ENCODE results near the gene HCST.
"Not testable (repeated sequence)": the region's sequence is repeated elsewhere in the genome, so short reads cannot be mapped to it uniquely, and the experiment has no call there.

HCST gene

DNA sequence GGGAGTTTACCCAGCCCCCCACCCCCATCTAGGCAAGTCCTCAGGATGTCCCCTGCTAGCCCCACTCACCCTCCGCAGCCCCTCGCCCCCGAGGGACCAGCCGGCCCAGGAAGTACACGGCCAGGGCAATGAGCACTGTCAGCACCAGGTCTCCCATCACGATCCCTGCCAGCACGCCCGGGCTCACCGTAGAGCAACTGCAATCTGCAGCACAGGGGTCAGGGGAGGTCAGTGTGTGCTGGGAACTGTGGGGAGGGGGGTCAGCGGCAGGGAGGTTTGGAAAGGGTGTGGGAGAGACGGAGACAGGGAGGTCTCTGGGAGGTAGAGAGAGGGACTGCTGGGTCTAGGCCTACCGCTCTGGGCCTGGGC is 5.0 kb downstream of the HCST start:
- no peak for DNase-seq

DNA sequence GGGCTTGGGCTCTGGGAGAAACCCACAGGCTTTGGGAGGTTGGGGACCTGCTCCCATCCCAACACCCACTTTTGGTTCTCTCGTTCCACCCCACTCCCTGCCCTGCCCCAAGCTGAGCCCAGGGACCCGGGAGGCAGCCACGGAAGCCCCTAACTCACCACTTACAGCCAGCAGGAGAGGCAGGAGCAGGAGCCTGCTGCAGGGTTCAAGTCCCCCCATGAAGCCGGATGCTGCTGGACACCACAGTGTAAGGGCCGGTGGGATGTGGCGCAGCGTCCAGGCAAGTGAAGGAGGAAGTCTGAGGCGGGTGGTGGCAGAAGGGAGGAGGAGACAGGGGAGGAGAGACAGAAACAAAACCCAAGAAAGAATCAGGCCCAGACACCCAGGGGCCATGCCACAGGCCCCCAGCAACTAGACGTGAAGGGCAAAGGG is 5.7 kb downstream of the HCST start, which contains the start of gene TYROBP:
Gene TYROBP, minus strand, starts transcription at position 286 of the 432 bp plus-strand sequence. Its CDS starts 67 bp downstream, at position 219.
- no peak for DNase-seq

DNA sequence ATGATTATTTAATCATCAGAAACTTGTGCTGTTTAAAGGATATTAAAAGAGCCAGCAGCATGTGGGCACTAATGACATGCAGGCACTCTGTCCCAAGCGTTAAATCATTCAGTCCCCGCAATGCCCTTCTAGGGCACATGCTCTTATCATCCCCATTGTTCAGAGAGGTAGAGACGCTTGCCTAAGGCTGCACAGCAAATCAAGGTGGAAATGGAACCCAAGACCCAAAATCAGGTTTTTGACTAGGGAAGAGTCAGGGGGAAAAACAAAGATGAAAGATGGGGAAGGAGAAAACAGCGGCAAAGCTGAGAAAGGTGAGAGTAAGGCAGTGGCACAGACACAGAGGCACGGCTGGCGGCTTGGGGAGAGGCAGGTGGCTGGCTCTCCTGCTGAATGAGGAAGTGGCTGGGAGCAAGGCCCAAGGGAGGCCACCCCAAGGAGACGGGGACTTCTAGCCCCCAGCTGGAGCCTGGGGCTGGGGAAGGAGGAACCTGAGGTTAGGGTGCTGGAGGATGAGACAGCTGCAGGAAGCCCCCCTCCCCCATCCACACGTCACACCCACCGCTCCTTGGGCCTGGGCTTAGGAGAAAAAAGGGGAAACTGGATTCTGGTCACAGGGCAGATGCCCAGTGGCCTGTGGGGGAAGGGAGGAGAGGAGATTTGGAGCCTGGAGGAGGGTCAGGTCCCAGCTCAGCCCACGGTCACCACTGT is 6.8 kb downstream of the HCST start:
- no peak for DNase-seq

DNA sequence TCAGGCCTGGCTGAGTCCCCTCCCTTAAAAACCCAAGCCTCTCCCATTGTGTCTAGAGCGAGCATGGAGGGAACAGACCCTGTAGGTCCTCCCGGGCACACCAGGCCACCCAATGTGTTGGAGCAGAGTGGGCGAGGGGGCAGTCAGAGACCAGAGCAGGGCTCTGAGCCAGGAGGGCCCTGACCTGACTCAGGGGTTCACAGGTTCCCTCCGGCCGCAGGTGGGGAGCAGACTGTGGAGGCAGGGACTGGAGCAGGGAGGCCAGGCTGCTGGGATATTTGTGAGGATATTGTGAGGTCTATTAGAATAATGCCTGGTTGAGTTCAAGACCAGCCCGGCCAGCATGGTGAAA is 7.3 kb downstream of the HCST start:
- DNase-seq = no peak

DNA sequence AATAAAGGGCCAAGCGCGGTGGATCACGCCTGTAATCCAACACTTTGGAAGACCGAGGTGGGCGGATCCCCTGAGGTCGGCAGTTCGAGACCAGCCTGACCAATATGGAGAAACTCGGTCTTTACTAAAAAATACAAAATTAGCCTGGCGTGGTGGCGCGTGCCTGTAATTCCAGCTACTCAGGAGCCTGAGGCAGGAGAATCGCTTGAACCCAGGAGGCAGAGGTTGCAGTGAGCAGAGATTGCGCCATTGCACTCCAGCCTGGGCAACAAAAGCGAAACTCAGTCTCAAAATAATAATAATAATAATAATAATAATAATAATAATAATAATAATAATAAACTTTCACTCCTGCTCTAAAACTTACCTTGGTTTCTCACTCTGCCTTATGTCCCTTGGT is 8.0 kb downstream of the HCST start:
- DNase-seq = not testable (repeated sequence)

DNA sequence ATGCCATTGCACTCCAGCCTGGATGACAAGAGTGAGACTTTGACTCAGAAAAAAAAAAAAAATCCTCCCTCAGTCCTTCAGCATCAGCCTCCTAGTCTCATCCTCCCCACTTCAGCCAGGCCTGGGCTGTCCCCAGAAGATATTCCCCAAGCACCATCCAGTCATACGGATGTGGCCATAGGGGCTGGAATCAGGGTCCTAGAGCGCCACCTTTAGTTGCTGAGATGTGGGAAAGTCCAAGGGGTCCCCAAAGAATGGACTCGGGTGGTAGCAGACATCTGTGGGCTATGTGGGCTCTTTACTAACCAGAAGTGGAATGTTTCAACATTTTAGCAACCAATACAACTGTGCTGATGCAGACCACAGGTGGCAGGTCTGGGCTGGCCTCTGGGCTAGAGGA is 8.8 kb downstream of the HCST start:
- no peak for DNase-seq

DNA sequence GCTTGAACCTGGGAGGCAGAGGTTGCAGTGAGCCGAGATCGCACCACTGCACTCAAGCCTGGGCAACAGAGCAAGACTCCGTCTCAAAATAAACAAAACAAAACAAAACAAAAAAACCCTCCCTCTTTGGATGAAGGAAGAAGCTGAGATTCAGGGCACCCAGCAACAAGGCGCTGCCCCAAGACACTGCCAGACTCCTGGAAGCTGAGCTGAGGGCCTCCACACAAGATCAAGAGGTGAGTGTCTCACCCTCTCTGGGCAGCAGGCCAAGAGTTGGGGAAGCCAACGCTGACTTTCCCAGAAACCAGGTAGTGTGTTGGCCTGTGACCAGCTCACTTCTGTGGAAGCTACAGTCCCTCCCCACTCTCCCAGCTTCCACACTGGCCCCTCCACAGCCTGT is 9.5 kb downstream of the HCST start:
- no peak for DNase-seq

DNA sequence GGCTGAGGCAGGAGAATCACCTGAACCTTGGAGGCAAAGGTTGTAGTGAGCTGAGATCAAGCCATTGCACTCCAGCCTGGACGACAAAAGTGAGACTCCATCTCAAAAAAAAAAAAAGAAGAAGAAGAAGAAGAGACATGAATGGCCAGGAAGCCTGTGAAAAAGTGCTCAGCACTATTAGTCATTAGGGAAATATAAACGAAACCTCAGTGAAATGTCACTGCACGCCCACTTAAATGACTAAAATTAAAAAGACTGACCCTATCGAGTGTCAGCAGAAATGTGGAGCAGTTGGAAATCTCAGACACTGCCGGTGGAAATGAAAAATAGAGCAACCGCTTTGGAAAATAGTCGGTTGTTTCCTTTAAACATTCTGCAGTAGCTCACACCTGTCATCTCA is 11.3 kb downstream of the HCST start:
- no peak for DNase-seq

DNA sequence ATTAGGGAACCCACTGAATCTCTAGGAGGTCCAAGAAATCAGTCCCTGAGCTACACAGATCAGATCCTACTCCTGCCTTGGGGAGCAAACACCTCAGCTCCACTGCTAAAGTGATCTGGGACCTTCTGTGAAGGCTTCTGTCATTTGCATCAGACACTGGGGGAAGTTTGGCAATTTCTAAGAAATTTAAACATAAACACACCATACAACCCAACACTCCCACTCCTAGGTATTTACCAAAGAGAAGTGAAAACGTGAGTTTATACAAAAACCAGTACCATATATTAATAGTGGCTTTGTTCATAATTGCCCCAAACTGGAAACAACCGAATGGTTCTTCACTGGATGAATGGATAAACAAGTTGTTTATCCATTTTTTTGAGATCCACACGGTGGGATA is 13.1 kb downstream of the HCST start:
- DNase-seq = no peak

DNA sequence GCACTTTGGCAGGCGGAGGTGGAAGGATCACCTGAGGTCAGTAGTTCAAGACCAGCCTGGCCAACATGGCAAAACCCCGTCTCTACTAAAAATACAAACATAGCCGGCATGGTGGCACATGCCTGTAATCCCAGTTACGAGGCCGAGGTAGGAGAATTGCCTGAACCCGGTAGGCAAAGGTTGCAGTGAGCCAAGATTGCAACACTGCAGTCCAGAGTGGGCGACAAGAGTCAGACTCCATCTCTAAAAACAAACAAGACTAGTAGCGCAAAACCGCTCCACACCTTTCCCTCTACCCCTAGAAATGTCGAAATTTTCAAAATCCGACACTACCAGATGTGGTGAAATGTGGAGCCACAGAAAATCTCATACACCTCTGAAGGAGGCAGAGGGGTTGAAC is 17.0 kb downstream of the HCST start:
- no peak for DNase-seq

DNA sequence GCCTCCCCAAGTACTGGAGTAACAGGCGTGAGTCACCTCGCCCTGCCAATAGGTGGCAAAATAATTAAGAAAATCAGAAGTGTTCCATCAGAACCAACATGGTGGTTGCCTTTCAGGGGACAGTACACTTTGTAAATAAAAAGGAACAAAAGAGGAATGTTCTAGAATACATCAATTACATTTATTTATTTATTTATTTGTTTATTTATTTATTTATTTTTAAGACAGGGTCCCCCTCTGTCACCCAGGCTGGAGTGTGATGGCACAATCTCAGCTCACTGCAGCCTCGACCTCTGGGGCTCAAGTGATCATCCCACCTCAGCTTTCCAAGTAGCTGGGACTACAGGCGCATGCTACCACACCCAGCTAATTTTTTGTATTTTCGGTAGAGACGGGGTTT is 18.7 kb downstream of the HCST start:
- no peak for DNase-seq

DNA sequence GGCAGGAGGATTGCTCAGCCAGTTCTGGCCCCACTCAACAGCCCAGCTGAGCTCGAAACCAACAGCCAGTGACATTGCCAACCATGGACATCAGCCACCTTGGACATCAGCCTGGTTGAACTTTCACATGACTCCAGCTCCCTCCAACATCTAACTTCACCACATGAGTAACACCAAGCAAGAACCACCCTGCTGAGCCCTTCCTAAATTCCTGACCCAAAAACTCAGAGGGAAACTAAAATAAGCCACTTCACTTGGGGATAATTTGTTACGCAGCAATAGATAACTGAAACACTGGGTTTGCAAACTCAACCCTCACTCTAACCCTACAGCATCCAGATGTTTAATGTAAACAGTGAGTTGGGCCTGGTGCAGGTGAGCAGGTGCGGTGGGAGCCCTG is 23.2 kb downstream of the HCST start:
- DNase-seq = no peak

DNA sequence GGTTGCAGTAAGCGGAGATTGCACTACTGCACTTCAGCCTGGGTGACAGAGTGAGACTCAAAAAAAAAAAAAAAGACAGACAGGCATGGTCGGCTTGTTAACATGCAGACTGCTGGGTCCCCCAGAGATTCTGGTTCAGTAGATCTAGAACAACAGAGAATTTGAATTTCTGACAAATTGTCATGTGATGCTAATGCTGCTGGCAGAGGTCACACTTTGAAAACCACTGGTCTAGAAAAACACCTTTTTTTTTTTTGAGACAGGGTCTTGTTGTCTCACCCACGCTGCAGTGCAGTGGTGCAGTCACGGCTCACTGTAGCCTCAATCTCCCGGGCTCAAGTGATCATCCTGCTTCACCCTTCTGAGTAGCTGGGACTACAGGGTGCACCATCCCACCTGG is 26.2 kb downstream of the HCST start:
- DNase-seq = no peak

DNA sequence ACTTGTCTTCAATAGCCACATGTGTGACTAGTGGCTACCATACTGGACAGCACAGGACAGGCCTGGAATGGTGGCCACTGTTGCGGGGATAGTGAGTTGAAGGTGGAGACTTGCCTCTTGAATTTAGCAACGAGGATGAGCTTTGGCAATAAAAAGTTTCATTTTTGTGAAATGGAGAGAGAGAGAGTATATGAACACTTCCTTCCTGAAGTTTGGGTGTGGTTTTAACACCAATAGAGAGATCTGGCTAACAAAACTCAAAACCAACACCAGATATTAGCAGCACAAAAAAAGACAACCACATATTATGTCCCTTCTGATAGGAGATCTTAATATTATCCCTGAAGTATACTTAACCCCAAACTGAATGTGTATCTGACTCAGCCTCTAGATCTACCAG is 27.5 kb downstream of the HCST start:
- DNase-seq = no peak

DNA sequence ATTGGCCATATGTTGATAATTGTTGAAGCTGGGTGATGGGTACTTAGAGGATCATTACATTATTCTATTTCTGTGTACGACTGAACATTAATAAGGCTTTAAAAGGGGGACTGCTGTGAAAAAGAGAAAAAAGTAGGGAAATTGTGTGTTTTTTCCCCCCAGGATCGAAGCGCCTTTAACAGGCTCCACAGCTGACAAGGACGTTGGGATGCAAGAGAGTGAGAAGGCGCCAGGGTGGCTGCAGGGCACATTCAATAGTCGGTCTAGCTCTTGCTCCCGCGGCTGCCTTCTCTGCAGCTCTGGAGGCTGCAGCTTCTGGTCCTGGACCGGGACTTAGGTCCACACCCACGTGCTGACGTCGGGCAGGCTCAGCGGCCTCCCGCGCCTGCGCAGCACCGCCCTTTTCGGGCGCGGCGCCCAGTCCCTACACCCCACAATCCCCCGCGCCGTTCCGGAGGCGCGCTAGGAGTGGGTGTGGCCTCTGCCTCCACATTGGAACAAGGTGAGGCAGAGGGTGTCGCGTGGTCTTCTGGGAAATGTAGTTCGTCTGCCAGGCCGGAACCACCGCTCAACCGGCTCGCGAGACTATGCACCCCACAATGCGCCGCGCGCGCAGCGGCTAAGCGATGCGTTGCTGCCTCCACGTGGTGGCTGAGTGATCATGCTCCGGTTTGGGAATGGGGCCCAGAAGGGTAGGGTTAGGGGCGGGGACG is 29.0 kb downstream of the HCST start:
- peak; percentile 99 for DNase-seq

DNA sequence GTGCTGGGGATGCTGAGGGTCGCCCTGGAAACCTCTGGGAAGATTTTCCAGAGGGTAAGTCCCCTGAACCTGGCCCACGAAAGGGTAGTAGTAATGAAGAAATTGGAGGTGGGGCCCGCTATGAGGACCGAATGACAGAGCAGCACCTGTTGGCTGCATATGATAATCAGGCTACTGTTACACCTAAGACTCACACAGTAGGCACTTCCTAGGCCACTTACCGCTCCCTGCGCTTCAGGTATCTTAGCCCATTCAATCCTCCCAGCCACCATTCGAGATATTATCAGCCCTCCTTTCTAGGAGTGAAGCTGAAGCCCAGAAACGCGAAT is 29.5 kb downstream of the HCST start:
- DNase-seq = no peak

DNA sequence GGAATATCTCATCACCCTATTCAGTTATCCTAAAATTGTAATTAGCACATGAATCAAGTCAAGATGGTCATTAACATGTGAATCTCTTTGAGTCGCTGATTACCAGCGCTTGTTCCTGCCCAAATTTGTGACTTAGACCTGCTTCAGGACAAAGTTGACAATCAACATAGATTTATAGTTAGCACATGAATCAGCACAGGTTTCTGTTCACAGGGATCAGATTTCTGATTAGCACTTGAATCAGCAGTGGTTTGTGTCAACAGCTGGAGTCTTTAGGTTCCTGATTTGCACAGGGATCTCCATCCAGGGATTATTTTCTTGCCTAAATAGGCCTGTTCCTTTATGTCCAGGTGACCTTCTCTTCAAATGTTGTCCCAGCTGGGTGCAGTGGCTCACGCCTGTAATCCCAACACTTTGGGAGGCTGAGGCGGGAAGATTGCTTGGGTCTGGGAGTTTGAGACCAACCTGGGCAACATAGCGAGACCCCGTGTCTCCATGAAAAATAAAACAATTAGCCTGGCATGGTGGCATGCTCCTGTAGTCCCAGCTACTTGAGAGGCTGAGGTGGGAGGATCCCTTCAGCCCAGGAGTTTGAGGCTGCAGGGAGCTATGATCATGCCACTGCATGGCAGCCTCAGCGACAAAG is 30.1 kb downstream of the HCST start:
- no peak for DNase-seq

DNA sequence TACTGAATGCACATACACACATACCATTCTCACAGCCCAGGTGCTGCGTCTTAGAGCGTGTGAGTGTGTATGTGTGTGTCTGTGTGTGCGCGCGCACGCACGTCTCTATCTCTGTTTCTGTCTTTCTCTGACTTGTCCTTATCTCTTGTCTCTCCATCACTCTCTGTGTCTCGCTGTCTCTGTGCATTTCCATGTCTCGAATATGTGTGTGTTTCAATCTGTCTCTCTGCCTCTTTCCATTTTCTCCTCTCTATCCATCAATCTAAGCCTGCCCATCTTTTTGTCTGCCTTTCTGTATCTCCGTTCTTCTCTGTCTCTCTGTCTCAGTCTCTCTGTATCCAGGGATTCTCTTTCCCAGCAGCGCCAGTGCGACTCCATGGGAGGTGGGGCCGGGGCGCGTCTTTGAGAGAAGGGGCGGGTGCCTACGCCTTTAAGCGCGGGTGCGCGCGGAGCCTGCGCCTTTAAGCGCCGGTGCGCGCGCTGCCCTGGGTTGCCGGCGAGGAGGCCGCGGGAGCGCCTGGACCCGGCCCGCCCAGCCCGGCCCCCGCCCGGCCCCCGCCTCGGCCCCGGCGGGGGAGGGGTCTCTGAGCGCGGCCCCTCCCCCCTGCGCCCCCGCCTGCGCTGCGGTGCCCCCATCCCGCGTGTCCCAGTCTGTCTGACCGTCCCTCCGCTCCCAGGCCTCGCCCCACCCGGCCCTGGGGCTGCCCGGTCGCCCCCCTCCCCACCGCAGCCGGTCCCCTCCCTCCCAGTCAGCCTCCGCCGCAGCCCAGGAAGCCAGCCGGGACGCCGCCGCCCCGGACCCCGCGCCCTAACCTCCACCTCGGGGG is 33.8 kb downstream of the HCST start, which contains the start of gene LRFN3:
Gene LRFN3, plus strand, starts transcription at position 464 of the 827 bp plus-strand sequence. CDS start 3,052 bp downstream, outside the sequence.
- peak; percentile 81 for DNase-seq

DNA sequence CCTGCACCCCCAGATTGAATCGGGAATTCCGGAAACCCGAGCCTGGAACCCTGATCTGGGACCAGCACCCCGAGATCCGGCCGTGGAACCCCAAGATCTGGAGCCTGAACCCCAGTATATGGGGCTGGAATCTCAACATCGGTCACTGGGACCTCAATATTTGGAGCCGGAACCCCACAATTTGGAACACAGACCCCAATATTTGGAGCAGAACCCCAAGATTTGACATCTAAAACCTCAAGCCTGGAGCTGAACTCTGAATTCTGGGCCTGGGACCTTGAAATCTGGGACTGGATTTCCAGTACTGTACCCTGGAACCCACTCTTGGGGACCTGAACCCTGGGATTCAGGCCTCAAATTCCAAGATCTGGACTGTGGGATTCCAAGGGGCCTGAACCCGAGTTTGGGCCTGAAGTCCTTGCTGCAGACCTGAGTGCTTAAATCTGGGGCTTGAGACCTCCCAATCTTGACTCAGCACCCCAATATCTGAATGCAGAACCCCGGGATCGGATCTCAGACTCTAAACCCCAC is 34.5 kb downstream of the HCST start:
- no peak for DNase-seq

DNA sequence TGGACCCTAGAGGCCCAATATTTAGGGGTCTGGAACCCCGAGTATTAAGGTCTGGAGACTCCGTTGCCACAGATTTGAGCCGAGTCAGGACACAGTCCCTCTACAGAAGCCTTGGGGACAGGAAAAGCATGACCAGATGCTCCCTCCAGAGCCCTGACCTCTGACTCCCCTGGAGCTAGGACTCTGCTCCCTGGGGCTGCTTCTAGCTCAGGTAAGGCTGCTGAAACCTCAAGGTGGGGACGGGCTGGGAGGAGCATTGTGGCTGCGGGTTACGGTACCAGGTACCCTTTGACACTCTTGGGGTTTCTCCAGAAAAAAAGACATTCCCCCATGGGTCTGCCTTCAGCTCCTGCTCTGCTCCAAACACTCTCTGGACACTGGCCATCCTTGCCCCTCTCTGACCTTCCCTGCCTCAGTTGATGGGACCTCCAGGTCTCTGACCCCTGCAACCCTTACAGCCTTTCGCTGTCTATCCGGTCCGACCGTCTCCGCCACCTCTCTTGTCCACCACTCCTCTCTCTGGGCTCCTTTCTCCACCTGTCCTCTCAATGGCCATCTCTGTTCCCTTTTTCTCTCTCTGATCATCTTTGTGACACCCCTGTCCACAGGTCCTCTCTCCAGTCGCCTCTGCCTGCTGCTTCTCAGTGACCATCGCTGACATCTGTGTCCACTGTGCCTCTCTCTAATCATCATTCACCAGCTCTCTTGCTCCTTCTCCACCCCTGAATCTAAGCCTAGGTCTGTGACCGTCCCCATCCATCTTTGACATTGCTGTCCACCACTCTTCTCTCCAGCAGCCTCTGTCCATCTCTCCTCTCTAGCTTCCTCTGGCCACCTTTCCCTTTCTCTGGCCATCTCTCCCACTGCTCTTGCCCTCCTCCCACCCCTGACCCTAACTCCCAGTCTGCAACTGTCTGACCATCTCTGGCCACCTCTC is 35.3 kb downstream of the HCST start:
- no peak for DNase-seq

DNA sequence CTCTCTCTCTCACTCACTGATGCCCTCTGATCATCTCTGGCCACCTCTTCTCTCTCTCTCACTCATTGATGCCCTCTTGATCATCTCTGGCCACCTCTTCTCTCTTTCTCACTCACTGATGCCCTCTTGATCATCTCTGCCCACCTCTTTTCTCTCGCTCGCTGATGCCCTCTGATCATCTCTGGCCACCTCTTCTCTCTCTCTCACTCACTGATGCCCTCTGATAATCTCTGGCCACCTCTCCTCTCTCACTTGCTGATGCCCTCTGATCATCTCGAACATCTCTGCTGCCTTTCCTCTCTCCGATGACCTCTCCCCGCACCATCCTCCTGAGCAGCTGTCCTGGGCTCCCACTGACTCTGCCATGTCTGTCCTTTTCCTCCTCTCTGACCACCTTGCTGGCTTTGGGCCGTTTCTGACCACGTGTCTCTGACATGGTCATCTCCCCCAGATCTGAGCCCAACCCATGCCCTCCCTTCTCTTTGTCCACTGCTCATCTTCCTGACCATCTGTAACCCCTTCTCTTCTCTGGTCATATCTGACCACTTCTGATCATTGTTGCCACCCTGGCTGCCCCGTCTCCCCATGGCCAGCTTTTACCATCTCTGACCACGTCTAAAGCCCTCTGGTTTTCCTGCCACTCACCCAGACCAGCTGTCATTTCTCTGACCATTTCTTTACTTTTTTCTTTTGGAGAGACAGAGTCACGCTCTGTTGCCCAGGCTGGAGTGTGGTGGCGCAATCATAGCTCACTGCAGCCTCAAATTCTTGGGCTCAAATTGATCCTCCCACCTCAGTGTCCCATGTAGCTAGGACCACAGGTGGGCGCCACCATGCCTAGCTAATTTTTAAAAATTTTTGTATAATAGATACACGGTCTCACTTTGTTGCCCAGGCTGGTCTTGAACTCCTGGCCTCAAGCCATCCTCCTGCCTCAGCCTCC is 36.2 kb downstream of the HCST start:
- no peak for DNase-seq

Data from NCI-H748 treated with DMSO at 0.1 percent for 48 hours (cell line).